ENCODE data around the gene PRDM12.

Gene PRDM12

GRCh38 chr9:130663258-130663976, 977 bp upstream of the PRDM12 start:
- in situ Hi-C loops (cut with HindIII; ENCODE audit: low pct_unique_long_range_greater_than_20kb, low sequenced_read_pairs), result no loop called here
- TF ChIP-seq JUND (IDR thresholded peaks at IDR 0.05; ENCODE audit: low read depth), result no peak

GRCh38 chr9:130663977-130664250, 480 bp upstream of the PRDM12 start:
- TF ChIP-seq JUND (IDR thresholded peaks at IDR 0.05; ENCODE audit: low read depth), result no peak
- in situ Hi-C loops (cut with HindIII; ENCODE audit: low pct_unique_long_range_greater_than_20kb, low sequenced_read_pairs), result no loop called here
- no peak for DNase-seq (ENCODE audit: low read depth in 1 of 2, low spot score in 1 of 2)

More at GRCh38 chr9:130663258-130663976, 977 bp upstream of the PRDM12 start:
- DNase-seq (ENCODE audit: low read depth in 1 of 2, low spot score in 1 of 2), result peak; percentile 31 to 85

- in situ Hi-C loops (cut with HindIII; ENCODE audit: low pct_unique_long_range_greater_than_20kb, low sequenced_read_pairs), result no loop called here
- DNase-seq (ENCODE audit: low read depth in 1 of 2, low spot score in 1 of 2), result no peak
- TF ChIP-seq JUND (IDR thresholded peaks at IDR 0.05; ENCODE audit: low read depth), result no peak
These were observed 636 bp downstream of the PRDM12 start for GRCh38 chr9:130665029-130665430.

DNA sequence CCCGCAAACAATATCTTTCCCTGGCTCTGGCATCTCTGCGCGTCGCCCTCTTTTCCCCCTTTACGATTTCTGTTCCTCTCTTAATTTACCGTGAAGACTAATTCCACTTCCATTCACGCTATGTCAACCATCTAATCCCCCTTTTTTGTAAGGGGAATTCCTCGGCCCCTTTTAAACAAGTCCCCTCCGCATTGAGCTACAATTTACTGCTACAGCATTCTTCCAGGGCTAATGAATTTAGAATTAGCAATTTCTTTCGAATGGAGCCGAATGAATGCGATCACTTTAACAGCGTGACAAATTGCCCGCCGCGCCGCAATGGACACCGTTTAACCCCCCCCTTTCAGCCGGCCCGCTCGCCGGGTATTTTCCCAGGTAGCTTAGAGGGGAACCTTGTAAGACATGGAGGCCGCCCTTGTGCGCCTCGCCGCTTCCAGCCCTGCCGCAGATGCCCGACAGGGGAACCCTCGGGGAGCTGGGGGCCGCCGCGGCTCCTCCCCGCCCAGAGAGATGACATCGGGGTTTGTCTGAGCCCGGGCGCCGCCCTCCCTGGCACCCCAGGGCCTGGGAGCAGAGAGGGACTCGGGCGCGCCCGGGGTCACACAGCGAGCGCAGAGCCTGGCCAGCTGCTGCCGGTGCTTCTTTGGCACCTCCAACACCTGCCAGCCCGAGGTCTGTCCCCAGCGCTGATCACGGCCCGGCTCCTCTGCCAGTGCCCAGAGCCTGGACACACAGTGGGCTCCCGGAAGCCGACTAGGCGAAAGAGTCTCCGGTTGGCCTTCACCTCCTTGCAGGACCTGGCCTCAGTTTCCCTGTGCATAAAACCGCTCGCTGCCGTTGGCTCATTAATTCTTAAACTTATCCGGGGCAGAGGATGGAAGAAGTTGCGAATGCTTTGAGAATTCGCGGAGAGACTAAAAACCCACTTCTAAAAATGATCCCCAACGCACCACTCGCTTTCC, 1.3 kb downstream of the PRDM12 start:
- TF ChIP-seq JUND (IDR thresholded peaks at IDR 0.05; ENCODE audit: low read depth), result no peak
- in situ Hi-C loops (cut with HindIII; ENCODE audit: low pct_unique_long_range_greater_than_20kb, low sequenced_read_pairs), result no loop called here
- no peak for DNase-seq (ENCODE audit: low read depth in 1 of 2, low spot score in 1 of 2)

DNA sequence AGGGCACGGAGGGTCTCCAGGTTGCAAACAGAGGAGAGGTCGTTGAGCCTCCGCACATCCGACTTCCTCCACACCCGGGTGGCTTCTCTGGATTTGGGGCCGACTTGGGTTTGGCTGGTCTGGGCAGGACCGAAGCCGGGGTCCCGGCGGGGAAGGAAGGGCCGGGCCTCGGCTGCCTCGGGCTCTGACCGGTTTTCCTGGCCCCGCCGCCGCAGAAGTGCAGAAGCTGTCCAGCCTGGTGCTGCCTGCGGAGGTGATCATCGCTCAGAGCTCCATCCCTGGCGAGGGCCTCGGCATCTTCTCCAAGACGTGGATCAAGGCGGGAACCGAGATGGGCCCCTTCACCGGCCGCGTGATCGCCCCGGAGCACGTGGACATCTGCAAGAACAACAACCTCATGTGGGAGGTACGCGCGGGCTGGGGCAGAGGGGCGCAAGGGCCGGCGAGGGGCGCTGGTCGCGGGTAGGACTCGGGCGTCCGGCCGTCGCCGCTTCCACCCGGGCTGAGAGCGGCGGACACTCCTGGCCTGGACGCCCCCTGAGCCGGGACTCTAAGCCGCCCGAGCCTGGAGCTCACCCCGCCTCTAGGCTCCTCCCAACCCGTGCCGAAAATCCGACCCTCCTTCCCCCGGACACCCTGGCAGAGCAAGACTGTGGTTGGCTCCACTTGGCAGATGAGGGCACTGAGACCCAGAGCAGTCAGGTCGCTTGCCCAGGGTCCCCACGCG, 2.2 kb downstream of the PRDM12 start:
- in situ Hi-C loops (cut with HindIII; ENCODE audit: low pct_unique_long_range_greater_than_20kb, low sequenced_read_pairs), result no loop called here
- TF ChIP-seq JUND (IDR thresholded peaks at IDR 0.05; ENCODE audit: low read depth), result no peak
- DNase-seq (ENCODE audit: low read depth in 1 of 2, low spot score in 1 of 2), result no peak

- no peak for TF ChIP-seq JUND (IDR thresholded peaks at IDR 0.05; ENCODE audit: low read depth)
- in situ Hi-C loops (cut with HindIII; ENCODE audit: low pct_unique_long_range_greater_than_20kb, low sequenced_read_pairs), result no loop called here
- DNase-seq (ENCODE audit: low read depth in 1 of 2, low spot score in 1 of 2), result no peak
These were observed 2.7 kb downstream of the PRDM12 start for GRCh38 chr9:130667120-130667435.

DNA sequence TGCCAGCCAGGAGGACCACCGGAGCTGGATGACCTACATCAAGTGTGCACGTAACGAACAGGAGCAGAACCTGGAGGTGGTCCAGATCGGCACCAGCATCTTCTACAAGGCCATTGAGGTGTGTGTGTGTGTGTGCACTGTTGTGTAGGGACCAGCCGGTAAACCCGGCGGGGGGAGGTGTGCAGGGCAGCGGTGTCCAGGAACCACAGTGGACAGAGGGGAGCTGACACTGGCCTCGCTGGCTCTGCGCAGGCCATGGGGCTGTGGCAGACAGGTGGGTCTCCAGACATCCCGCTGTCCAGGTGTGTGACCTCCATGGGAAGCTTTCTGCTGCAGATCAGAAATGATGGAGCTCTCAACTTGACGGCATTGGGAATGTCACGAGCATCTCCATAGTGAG, 3.8 kb downstream of the PRDM12 start:
- no peak for DNase-seq (ENCODE audit: low read depth in 1 of 2, low spot score in 1 of 2)
- in situ Hi-C loops (cut with HindIII; ENCODE audit: low pct_unique_long_range_greater_than_20kb, low sequenced_read_pairs), result no loop called here

DNA sequence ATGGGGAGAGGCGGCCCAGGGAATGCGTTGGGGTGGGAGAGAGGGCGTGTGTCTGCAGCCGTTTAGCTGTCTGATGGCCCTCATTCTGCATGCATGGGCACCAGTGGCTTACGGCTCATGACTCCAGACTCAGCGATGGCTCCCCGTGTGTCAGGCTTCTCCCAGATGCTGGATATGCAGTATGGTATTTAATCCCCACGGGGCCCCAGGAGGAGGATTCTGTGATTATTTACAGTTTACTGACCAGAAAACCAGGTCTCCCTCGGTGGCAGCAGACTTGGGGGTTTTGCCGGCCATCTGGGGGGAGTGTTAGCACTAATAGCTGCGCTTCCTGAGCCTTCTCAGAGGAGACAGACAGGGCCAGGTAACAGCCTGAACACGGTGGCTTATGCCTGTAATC, 4.3 kb downstream of the PRDM12 start:
- DNase-seq (ENCODE audit: low read depth in 1 of 2, low spot score in 1 of 2), result no peak
- no peak for TF ChIP-seq JUND (IDR thresholded peaks at IDR 0.05; ENCODE audit: low read depth)
- in situ Hi-C loops (cut with HindIII; ENCODE audit: low pct_unique_long_range_greater_than_20kb, low sequenced_read_pairs), result no loop called here

More for the DNA sequence above, 3.8 kb downstream of the PRDM12 start:
- TF ChIP-seq JUND (IDR thresholded peaks at IDR 0.05; ENCODE audit: low read depth), result no peak

DNA sequence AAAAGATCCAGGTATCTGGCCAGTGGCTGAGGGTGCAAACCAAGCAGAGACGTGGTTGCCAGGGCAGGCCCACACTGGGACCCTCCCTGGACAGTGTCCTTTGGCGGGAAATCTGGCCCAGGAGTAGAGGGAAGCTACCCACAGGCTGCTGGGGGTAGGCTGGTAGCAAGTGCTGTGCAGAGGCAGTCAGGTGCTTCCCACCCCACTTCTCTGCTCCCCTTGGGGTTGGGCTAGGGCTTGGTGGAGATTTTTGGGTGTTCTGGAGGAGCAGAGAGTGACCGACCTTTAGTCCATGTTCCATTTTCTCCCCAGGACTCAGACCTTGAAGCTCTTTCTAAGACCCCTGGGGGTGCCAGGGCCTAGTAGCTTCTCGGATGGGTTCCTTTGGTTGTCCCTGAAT, 5.6 kb downstream of the PRDM12 start:
- in situ Hi-C loops (cut with HindIII; ENCODE audit: low pct_unique_long_range_greater_than_20kb, low sequenced_read_pairs), result no loop called here
- no peak for TF ChIP-seq JUND (IDR thresholded peaks at IDR 0.05; ENCODE audit: low read depth)
- no peak for DNase-seq (ENCODE audit: low read depth in 1 of 2, low spot score in 1 of 2)

DNA sequence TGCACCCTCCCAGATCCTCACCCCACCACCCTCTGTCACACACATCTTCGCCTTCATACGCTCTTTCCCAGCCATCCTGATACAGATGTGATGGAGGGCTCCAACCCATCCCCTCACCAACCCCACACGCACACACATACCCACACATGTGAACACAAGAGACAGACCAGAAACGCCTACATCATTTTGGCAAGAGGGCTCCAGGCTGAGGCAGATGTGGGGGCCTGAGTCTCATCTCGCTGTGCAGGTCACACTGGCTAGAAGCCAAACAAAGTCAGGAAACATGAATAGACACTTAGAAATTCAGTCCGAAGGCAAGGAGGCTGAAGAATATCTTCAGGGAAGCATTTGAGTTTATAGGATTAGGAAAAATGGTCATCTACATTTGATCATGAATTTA, 6.2 kb downstream of the PRDM12 start:
- in situ Hi-C loops (cut with HindIII; ENCODE audit: low pct_unique_long_range_greater_than_20kb, low sequenced_read_pairs), result no loop called here

DNA sequence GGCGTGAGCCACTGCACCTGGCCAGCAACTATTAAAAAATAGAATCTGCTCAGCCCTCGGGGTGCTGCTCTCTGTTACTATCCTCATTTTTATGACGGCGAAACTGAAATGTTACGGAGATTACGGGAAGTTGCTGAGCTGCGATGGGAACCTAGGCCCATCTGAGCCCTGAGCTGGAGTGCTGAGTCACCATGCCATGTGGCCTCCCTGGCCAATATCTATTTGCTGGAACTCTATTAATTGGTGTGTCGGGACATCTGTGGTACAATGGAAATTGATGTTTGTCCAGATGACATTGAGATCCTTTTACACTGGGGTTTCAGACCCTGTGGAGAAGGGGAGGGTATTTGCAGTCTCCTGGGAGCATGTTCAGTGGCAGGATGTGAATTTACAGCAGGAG, 8.1 kb downstream of the PRDM12 start:
- no peak for DNase-seq (ENCODE audit: low read depth in 1 of 2, low spot score in 1 of 2)
- in situ Hi-C loops (cut with HindIII; ENCODE audit: low pct_unique_long_range_greater_than_20kb, low sequenced_read_pairs), result no loop called here

More for the DNA sequence above, 6.2 kb downstream of the PRDM12 start:
- TF ChIP-seq JUND (IDR thresholded peaks at IDR 0.05; ENCODE audit: low read depth), result no peak
- no peak for DNase-seq (ENCODE audit: low read depth in 1 of 2, low spot score in 1 of 2)

GRCh38 chr9:130672933-130673615, 8.7 kb downstream of the PRDM12 start:
- TF ChIP-seq JUND (IDR thresholded peaks at IDR 0.05; ENCODE audit: low read depth), result no peak
- no peak for DNase-seq (ENCODE audit: low read depth in 1 of 2, low spot score in 1 of 2)
- in situ Hi-C loops (cut with HindIII; ENCODE audit: low pct_unique_long_range_greater_than_20kb, low sequenced_read_pairs), result no loop called here

More for the DNA sequence above, 8.1 kb downstream of the PRDM12 start:
- TF ChIP-seq JUND (IDR thresholded peaks at IDR 0.05; ENCODE audit: low read depth), result no peak

All from T47D (cell line).